Caco-2 (cell line): ENCODE data around the gene TPSG1. TPM values are rescaled to one million over a fixed set of nuclear protein-coding genes. Genes with fewer than 3 reads are reported as not detected.

Experiments used
- BruUV-seq: library from RNA; stranded (reverse); fragments of 400-500 nt; replicated peaks from 2 replicates; lab custom pipeline; 2021; lab: Mats Ljungman, UMichigan
- CTCF ChIA-PET: fragments of 300-600 bp; sonication (Branson Sonifier 250); formaldehyde crosslinking; loops from one replicate; lab custom pipeline; 2022; ENCODE audit warnings: antibody characterized with exemption; lab: Charles Lee
- POLR2A ChIA-PET: fragments of 300-600 bp; sonication (Branson Sonifier 250); formaldehyde crosslinking; loops from one replicate; lab custom pipeline; 2022; ENCODE audit warnings: antibody characterized with exemption; lab: Charles Lee
- DNase-seq, 2 experiments: peaks; one replicate each; pipeline versions ENCODE4 v3.0.0 to v3.0.0-alpha.2; 2020 to 2022
- H3K27me3 ChIP-seq: replicated peaks from 2 replicates; pipeline ENCODE4 v1.6.0; 2011; ENCODE audit warnings: low read length; ENCODE audit not compliant: control insufficient read depth, insufficient read depth
- H3K36me3 ChIP-seq: 2 replicates; pipeline ENCODE4 v1.5.1; 2011; ENCODE audit warnings: low read length; ENCODE audit not compliant: control insufficient read depth, insufficient read depth
- H3K4me1 ChIP-seq: fragments of 250-450 bp; sonication (Bioruptor Pico); 2 replicates; pipeline ENCODE4 v1.5.1; 2020; ENCODE audit warnings: mild to moderate bottlenecking
- H3K4me3 ChIP-seq: 2 replicates; pipeline ENCODE4 v1.5.1; 2011; ENCODE audit warnings: low read depth, mild to moderate bottlenecking, control low read depth, low read length
- H3K9me3 ChIP-seq: fragments of 250-450 bp; sonication (Bioruptor Pico); 2 replicates; pipeline ENCODE4 v1.5.1; 2020; ENCODE audit warnings: mild to moderate bottlenecking, moderate library complexity
- H3K27ac Mint-ChIP-seq: one replicate; pipeline ENCODE4 v1.8.0; 2022; ENCODE audit warnings: mixed read lengths; ENCODE audit not compliant: unreplicated experiment
- H3K27me3 Mint-ChIP-seq: one replicate; pipeline ENCODE4 v1.8.0; 2022; ENCODE audit warnings: mixed read lengths; ENCODE audit not compliant: insufficient read depth, unreplicated experiment
- H3K36me3 Mint-ChIP-seq: one replicate; pipeline ENCODE4 v1.8.0; 2022; ENCODE audit warnings: mild to moderate bottlenecking, mixed read lengths; ENCODE audit not compliant: insufficient read depth, unreplicated experiment
- H3K4me1 Mint-ChIP-seq: one replicate; pipeline ENCODE4 v1.8.0; 2022; ENCODE audit warnings: low read depth, mixed read lengths; ENCODE audit not compliant: unreplicated experiment
- H3K4me3 Mint-ChIP-seq: one replicate; pipeline ENCODE4 v1.8.0; 2022; ENCODE audit warnings: mild to moderate bottlenecking, moderate library complexity, mixed read lengths; ENCODE audit not compliant: unreplicated experiment
- H3K9me3 Mint-ChIP-seq: one replicate; pipeline ENCODE4 v1.8.0; 2022; ENCODE audit warnings: mixed read lengths; ENCODE audit not compliant: unreplicated experiment
- CTCF ChIP-seq, 2 experiments: fragments of 200-600 bp in 1 of 2; IDR thresholded peaks; 1 replicate in 1 of 2; 2 replicates in 1 of 2; pipeline versions ENCODE4 v1.5.1 to v1.8.0; 2011 to 2022; ENCODE audit warnings: antibody characterized with exemption in 1 of 2, control low read depth in 1 of 2, inconsistent platforms in 1 of 2, low read depth in 1 of 2, low read length in 1 of 2, mild to moderate bottlenecking in 1 of 2, moderate library complexity in 1 of 2; ENCODE audit not compliant: insufficient read depth in 1 of 2, severe bottlenecking in 1 of 2, unreplicated experiment in 1 of 2
- intact Hi-C: fragments of 100-400 bp; cut with micrococcal nuclease; formaldehyde crosslinking; loops from one replicate; pipeline ENCODE4 v1.10.0; 2022; ENCODE audit not compliant: unreplicated experiment
- total RNA-seq: library from RNA; stranded (reverse); gene quantifications from 2 replicates; pipeline ENCODE4 v1.2.3, GENCODE V29; 2022

The TPSG1 gene
- total RNA-seq, 1 experiment from 2014 or later = not detected

GRCh38 chr16:1180549-1181403 lies 44.3 kb downstream of the TPSG1 start:
- Mint-ChIP-seq H3K27ac (no peak overlapping the region), H3K27me3 (no peaks in the 10 kb centered on the region), H3K36me3 (no peaks in the 10 kb centered on the region), H3K4me3 (no peak overlapping the region), H3K4me1 (no peaks in the 10 kb centered on the region), H3K9me3 (no peaks in the 10 kb centered on the region)
- Histone ChIP-seq H3K9me3 (no peaks in the 10 kb centered on the region), H3K36me3 (no peaks in the 10 kb centered on the region), H3K27me3 (no peaks in the 10 kb centered on the region), H3K4me3 (no peak overlapping the region), H3K4me1 (peaks cover 9% of the 10 kb centered on the region)
- DNase-seq = no peak
- CTCF ChIA-PET = interaction anchor here (0.5 to 0.9 kb wide), 2 partner anchors 46 to 124 kb away, joined by 3 to 5 read pairs; no protein-coding TSS in a partner anchor
- intact Hi-C loops = no loop called here
- POLR2A ChIA-PET = no interaction called here
- no peak for TF ChIP-seq CTCF (IDR thresholded peaks at IDR 0.05; ENCODE audit: insufficient read depth in 1 of 2, low read depth in 1 of 2, low read length in 1 of 2, severe bottlenecking in 1 of 2, unreplicated experiment in 1 of 2)
- BruUV-seq = no TSS peak

- no peak for TF ChIP-seq CTCF (IDR thresholded peaks at IDR 0.05; ENCODE audit: insufficient read depth in 1 of 2, low read depth in 1 of 2, low read length in 1 of 2, severe bottlenecking in 1 of 2, unreplicated experiment in 1 of 2)
- Mint-ChIP-seq H3K36me3 (no peaks in the 10 kb centered on the region), H3K9me3 (no peaks in the 10 kb centered on the region), H3K27ac (no peak overlapping the region), H3K4me1 (no peaks in the 10 kb centered on the region), H3K4me3 (no peak overlapping the region), H3K27me3 (no peaks in the 10 kb centered on the region)
- Histone ChIP-seq H3K27me3 (no peaks in the 10 kb centered on the region), H3K9me3 (no peaks in the 10 kb centered on the region), H3K4me1 (peaks cover 9% of the 10 kb centered on the region), H3K36me3 (no peaks in the 10 kb centered on the region), H3K4me3 (no peak overlapping the region)
- no peak for DNase-seq
- intact Hi-C loops = no loop called here
- ChIA-PET POLR2A (no interaction called here), CTCF (no interaction called here)
- no TSS peak for BruUV-seq
Measured at GRCh38 chr16:1178295-1178910, 46.7 kb downstream of the TPSG1 start.

GRCh38 chr16:1177750-1178149 lies 47.3 kb downstream of the TPSG1 start:
- Mint-ChIP-seq H3K27me3 (no peaks in the 10 kb centered on the region), H3K4me1 (no peaks in the 10 kb centered on the region), H3K27ac (no peak overlapping the region), H3K36me3 (no peaks in the 10 kb centered on the region), H3K4me3 (no peak overlapping the region), H3K9me3 (no peaks in the 10 kb centered on the region)
- intact Hi-C loops = no loop called here
- POLR2A ChIA-PET = no interaction called here
- Histone ChIP-seq H3K36me3 (no peaks in the 10 kb centered on the region), H3K4me3 (no peak overlapping the region), H3K4me1 (peaks cover 9% of the 10 kb centered on the region), H3K9me3 (no peaks in the 10 kb centered on the region), H3K27me3 (no peaks in the 10 kb centered on the region)
- TF ChIP-seq CTCF (IDR thresholded peaks at IDR 0.05; ENCODE audit: insufficient read depth in 1 of 2, low read depth in 1 of 2, low read length in 1 of 2, severe bottlenecking in 1 of 2, unreplicated experiment in 1 of 2) = no peak
- no peak for DNase-seq
- no TSS peak for BruUV-seq
- CTCF ChIA-PET = no interaction called here
